CD4-positive, alpha-beta T cell (primary cell): ENCODE results near the gene IL2RG. TPM values are rescaled to one million over a fixed set of nuclear protein-coding genes. Genes with fewer than 3 reads are reported as not detected.

Experiments
- ATAC-seq: fragments of 200-7000 bp; cut with Tn5 transposase; one replicate; pipeline ENCODE4 v1.10.0; 2022; ENCODE audit warnings: mild to moderate bottlenecking; ENCODE audit not compliant: poor library complexity
- CTCF ChIA-PET: fragments of 350-600 bp; sonication (Branson Sonifier 250); formaldehyde crosslinking; loops from one replicate; lab custom pipeline; 2021; ENCODE audit warnings: antibody characterized with exemption, inconsistent platforms; lab: Charles Lee
- POLR2A ChIA-PET: fragments of 350-600 bp; sonication (Branson Sonifier 250); formaldehyde crosslinking; loops from one replicate; lab custom pipeline; 2021; ENCODE audit warnings: antibody characterized with exemption, inconsistent platforms; lab: Charles Lee
- DNase-seq, 14 experiments: peaks; one replicate each; pipeline ENCODE4 v3.0.0-alpha.2; 2013 to 2020; ENCODE audit warnings: mixed read lengths in 2 of 14
- H3K27ac ChIP-seq, 2 donors: one replicate each; pipeline versions ENCODE4 v1.5.1 to v1.7.0; 2013; ENCODE audit warnings: low read length in 2 of 2, low read depth in 1 of 2, mild to moderate bottlenecking in 1 of 2
- H3K27me3 ChIP-seq, 2 experiments: 1 replicate in 1 of 2; 2 replicates in 1 of 2; pipeline versions ENCODE4 v1.6.1 to v1.7.0; 2013; ENCODE audit warnings: low read length in 2 of 2, control low read depth in 1 of 2, mild to moderate bottlenecking in 1 of 2, moderate library complexity in 1 of 2; ENCODE audit not compliant: insufficient read depth in 2 of 2, control insufficient read depth in 1 of 2
- H3K36me3 ChIP-seq: one replicate; pipeline ENCODE4 v1.6.1; 2013; ENCODE audit warnings: low read length, control low read depth; ENCODE audit not compliant: insufficient read depth
- H3K4me1 ChIP-seq: one replicate; pipeline ENCODE4 v1.6.1; 2013; ENCODE audit warnings: low read length, control low read depth; ENCODE audit not compliant: insufficient read depth
- H3K4me3 ChIP-seq: one replicate; pipeline ENCODE4 v1.5.1; 2013; ENCODE audit warnings: mild to moderate bottlenecking, low read length, moderate library complexity
- H3K9me3 ChIP-seq, 2 experiments: 1 replicate in 1 of 2; 2 replicates in 1 of 2; pipeline versions ENCODE4 v1.6.1 to v1.7.0; 2013; ENCODE audit warnings: low read length in 2 of 2, mild to moderate bottlenecking in 2 of 2, control low read depth in 1 of 2, moderate library complexity in 1 of 2; ENCODE audit not compliant: control insufficient read depth in 1 of 2, insufficient read depth in 1 of 2
- H3K27ac Mint-ChIP-seq: one replicate; pipeline ENCODE4 v1.8.0; 2020; ENCODE audit warnings: mixed read lengths
- H3K27me3 Mint-ChIP-seq: one replicate; pipeline ENCODE4 v1.8.0; 2021; ENCODE audit warnings: mixed read lengths
- H3K36me3 Mint-ChIP-seq: one replicate; pipeline ENCODE4 v1.8.0; 2021; ENCODE audit warnings: low read depth, mixed read lengths
- H3K4me1 Mint-ChIP-seq: one replicate; pipeline ENCODE4 v1.8.0; 2021; ENCODE audit warnings: low read depth, mixed read lengths
- H3K4me3 Mint-ChIP-seq: one replicate; pipeline ENCODE4 v1.8.0; 2020; ENCODE audit warnings: mild to moderate bottlenecking, mixed read lengths
- H3K9me3 Mint-ChIP-seq: one replicate; pipeline ENCODE4 v1.8.0; 2020; ENCODE audit warnings: mixed read lengths
- CTCF ChIP-seq: fragments of 200-600 bp; IDR thresholded peaks from one replicate; pipeline ENCODE4 v1.8.0; 2022; ENCODE audit warnings: antibody characterized with exemption, mild to moderate bottlenecking
- intact Hi-C, 2 experiments: fragments of 100-400 bp; cut with DNase I in 1 of 2; cut with micrococcal nuclease in 1 of 2; formaldehyde crosslinking; loops; one replicate each; pipeline versions ENCODE4 v1.15.1 to v1.9.0; 2023 to 2025; cut with DNase I, micrococcal nuclease
- total RNA-seq, 174 experiments: library from RNA in 2 of 174; stranded (reverse) in 2 of 174; gene quantifications; one replicate each; pipeline ENCODE4 v1.2.3 and lab custom pipeline; 2021 to 2026

The IL2RG gene
- total RNA-seq, 2 experiments from 2014 or later = 213 to 225 TPM

GRCh38 chrX:71144651-71145050 is 33.3 kb upstream of the IL2RG start, which contains the start of gene NLGN3:
Gene NLGN3, plus strand, starts transcription at chrX:71144841. Its CDS starts 2,909 bp downstream, at chrX:71147750.
- DNase-seq (no peak), ATAC-seq (no peak)
- Mint-ChIP-seq H3K9me3 (no peaks in the 10 kb centered on the region), H3K36me3 (peaks cover 14% of the 10 kb centered on the region), H3K4me1 (peaks cover 13% of the 10 kb centered on the region), H3K4me3 (peak within 1 kb of the TSS; percentile 45), H3K27me3 (no peaks in the 10 kb centered on the region), H3K27ac (no peak within 1 kb of the TSS)
- Histone ChIP-seq H3K27ac (no peak within 1 kb of the TSS), H3K4me3 (no peak within 1 kb of the TSS), H3K4me1 (peaks cover 10% of the 10 kb centered on the region), H3K36me3 (peaks cover 16% of the 10 kb centered on the region), H3K27me3 (no peaks in the 10 kb centered on the region), H3K9me3 (no peaks in the 10 kb centered on the region)
- no peak for TF ChIP-seq CTCF
- ChIA-PET POLR2A (no interaction called here), CTCF (no interaction called here)
- intact Hi-C loops = no loop called here

- ATAC-seq (no peak), DNase-seq (no peak)
- CTCF ChIA-PET = no interaction called here
- Mint-ChIP-seq H3K4me1 (peaks cover 17% of the 10 kb centered on the region), H3K9me3 (no peaks in the 10 kb centered on the region), H3K27ac (no peak overlapping the region), H3K27me3 (no peaks in the 10 kb centered on the region), H3K4me3 (no peak overlapping the region), H3K36me3 (peaks cover 24% of the 10 kb centered on the region)
- no peaks in the 10 kb centered on the region for H3K9me3 ChIP-seq
- intact Hi-C loops = no loop called here
- H3K36me3 ChIP-seq = peaks cover 25% of the 10 kb centered on the region
- peaks cover 10% of the 10 kb centered on the region for H3K4me1 ChIP-seq
- H3K4me3 ChIP-seq = no peak overlapping the region
- no peak overlapping the region for H3K27ac ChIP-seq
- no peak for TF ChIP-seq CTCF
- POLR2A ChIA-PET = no interaction called here
- no peaks in the 10 kb centered on the region for H3K27me3 ChIP-seq
These were observed 32.1 kb upstream of the IL2RG start for GRCh38 chrX:71143508-71143907.

- ATAC-seq = no peak
- H3K36me3 Mint-ChIP-seq = peaks cover 47% of the 10 kb centered on the region
These were observed 29.1 kb upstream of the IL2RG start for GRCh38 chrX:71140440-71140839.

More at GRCh38 chrX:71140440-71140839, 29.1 kb upstream of the IL2RG start:
- no peak for TF ChIP-seq CTCF
- Histone ChIP-seq H3K9me3 (no peaks in the 10 kb centered on the region), H3K4me1 (peaks cover 2% of the 10 kb centered on the region), H3K36me3 (peaks cover 53% of the 10 kb centered on the region), H3K27ac (no peak overlapping the region), H3K4me3 (no peak overlapping the region), H3K27me3 (no peaks in the 10 kb centered on the region)
- H3K4me1 Mint-ChIP-seq = peaks cover 10% of the 10 kb centered on the region
- DNase-seq = no peak
- H3K27ac Mint-ChIP-seq = no peak overlapping the region
- intact Hi-C loops = no loop called here
- H3K4me3 Mint-ChIP-seq = no peak overlapping the region
- no peaks in the 10 kb centered on the region for H3K9me3 Mint-ChIP-seq
- H3K27me3 Mint-ChIP-seq = no peaks in the 10 kb centered on the region
- CTCF ChIA-PET = no interaction called here
- POLR2A ChIA-PET = no interaction called here
